ENCODE data around the gene TMEM63B.
"Not testable (repeated sequence)": the region's sequence is repeated elsewhere in the genome, so short reads cannot be mapped to it uniquely, and the experiment has no call there.

The TMEM63B gene

DNA sequence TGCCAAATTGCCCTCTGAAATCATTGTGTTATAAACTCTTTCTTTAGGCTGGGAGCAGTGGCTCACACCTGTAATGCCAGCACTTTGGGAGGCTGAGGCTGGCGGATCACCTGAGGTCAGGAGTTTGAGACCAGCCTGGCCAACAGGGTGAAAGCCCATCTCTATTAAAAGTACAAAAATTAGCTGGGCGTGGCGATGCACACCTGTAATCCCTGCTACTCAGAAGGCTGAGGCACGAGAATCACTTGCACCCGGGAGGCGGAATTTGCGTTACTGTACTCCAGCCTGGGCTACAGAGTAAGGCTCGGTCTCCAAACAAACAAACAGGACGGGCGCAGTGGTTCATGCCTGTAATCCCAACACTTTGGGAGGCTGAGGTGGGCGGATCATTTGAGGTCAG lies 69.0 kb downstream of the TMEM63B start:
- not testable (repeated sequence) for DNase-seq

DNA sequence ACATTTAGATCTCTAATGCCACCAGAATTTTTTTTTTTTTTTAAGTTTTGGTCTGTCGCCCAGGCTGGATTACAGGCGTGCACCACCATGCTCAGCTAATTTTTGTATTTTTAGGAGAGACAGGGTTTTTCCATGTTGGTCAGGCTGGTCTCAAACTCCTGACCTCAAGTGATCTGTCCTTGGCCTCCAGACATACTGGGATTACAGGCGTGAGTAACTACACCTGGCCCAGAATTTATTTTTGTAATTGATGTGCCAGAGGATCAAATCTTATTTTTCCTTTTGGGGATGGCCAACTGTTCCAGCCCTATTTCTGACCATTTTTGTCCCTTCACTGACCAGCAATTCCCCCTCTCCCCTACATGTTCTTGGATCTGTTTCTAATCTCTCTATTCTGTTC lies 71.3 kb downstream of the TMEM63B start:
- no peak for DNase-seq

DNA sequence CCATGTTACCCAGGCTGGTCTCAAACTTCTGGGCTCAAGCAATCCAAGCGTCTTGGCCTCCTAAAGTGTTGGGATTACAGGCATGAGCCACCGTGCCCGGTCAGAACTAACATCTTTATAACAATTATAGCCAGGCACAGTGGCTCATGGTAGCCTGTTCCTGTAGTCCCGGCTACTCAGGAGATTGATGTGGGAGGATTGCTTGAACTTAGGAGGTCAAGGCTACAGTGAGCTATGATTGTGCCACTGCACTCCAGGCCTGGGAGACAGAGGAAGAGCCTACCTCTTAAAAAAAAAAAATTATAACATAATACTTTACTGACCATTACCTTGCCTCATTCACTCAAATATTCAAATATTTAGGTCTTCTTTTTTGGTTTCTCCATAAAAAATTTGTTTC lies 72.5 kb downstream of the TMEM63B start:
- no peak for DNase-seq

DNA sequence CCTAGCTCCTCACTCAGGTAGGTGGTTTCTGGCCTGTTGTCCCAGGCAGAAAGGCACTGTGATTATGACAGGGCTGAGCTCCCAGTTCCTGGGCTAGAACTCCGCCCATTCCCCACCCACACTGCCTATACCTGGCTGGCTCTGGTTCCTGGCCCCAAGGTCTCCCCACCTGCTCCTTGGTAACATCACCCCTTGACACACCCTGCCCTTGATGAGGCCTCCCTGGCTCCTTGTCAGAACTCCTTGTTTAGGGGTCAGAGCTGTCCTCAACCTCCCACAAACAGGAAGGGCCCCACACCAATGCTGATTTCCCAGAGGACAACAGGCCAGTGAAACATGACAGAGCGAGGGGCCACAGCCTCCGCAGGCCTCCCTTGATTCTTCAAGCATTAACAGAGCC lies 73.8 kb downstream of the TMEM63B start:
- DNase-seq, result no peak

DNA sequence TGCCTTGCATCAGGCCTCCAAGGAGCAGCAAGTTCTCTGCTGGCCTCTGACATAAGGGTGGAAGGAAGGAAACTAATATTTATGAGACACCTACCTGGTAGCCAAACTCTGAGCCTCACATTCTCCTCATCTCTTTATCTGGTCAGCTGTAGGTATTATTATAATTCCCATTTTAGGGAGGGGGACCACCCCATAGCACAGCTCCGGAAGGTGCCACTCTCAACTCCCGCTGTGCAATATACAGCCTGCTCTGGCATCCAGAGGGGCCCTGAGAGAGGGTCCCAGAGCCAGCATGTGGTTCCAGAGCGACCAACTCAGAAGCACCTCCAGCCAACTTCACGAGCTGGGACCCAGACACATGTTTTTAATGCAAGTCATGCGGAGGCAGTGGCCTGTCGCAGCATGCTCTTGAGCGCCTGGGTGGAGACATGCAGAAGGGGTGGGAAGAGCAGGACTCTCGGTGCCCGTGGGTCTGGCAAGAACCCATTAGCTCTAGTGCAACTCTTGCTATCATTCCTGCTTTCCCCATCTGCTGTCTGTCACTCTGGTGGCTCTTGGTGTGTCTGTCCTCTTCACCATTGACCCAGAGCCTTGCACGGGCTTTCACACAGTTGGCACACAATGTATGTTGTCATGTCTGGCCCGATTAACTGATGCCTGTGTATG lies 74.4 kb downstream of the TMEM63B start:
- no peak for DNase-seq

DNA sequence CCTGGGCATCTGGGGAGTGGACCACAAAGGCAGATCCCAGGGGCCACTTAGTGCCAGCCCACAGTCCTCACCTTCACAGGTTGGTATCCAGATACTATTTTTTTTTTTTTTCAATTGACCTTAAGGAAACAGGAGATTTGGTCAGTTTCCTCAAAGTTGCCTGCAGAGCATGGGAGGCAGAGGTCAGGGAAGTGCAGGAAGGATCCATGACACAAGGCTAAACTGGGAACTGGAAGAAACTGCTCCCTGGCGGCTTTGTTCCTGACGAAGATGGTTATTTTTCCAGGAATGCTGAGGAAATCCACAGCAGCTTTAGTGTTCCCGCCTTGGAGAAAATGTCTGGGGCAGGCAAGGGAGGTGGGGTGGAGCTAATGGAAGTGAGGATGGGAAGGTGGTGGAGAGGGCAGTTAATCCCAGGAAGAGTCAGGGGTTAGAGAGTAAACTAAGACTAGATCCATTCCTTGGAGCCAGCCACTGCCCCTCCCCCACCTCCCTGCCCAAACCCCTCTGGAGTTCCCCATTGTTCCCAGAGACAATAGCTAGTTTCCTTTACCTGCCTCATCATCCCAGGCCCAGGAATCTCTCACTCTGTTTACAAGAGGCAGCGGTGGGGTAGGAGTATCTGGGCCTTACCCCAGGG lies 75.1 kb downstream of the TMEM63B start:
- DNase-seq, result no peak

DNA sequence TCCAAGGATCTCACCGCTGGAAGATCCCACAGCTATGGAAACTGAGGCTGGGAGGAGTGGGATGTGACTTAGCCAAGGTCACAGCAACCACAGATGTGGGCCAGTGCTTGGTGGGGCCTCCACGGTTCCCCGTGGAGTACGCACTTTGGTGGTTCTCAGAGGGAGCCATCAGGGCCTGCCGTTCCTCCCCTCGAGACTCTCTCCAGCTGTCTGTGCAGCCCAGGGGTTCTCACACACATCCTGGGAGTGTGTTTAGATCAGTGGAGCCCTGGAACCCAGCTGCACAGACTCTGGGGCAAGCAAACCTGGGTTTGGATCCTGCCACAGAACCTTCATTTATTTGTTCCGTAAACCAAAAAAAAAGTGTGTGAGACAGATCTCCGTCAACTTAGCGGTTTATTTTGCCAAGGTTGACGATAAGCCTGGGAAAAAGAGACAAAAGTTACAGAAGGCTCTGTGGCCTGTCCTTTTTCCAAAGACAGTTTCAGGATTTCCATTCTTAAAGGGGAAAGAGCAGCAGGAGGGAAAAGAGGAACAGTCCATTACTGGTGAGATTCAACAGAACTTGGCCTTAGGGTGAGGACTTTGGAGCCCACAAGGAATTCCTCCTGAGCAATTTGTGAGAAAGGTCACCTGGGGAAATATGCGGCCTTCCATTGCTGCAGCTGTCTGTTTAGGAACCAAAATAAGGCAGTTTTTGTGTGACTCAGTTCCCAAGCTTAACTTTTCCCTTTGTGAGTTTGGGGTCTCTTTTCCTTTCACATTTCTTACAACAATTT lies 75.8 kb downstream of the TMEM63B start:
- DNase-seq, result no peak

DNA sequence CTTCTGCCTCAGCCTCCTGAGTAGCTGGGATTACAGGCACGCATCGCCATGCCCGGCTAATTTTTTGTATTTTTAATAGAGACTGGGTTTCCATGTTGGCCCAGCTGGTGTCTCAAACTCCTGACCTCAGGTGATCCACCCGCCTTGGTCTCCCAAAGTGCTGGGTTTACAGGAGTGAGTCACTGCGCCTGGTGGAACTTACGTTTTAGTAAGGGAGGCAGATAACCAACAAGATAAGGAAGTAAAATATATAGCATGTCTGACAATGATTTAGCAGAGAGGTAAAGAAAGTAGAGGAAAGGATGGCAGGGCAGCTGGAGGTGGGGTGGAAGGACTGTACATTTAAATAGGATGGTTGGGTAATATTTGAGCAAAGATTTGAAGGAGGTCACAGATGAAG lies 76.6 kb downstream of the TMEM63B start:
- no peak for DNase-seq

Measured in CD4-positive, alpha-beta T cell treated with Interleukin-17A for 4 hours (primary cell).